Measurements from ENCODE around the gene TNIK. TPM values are rescaled to one million over a fixed set of nuclear protein-coding genes. Genes with fewer than 3 reads are reported as not detected.

Gene TNIK
- total and polyA plus RNA-seq, 10 of the 15 experiments (the other 5 are each of a cell fraction or from before 2014, with no cell fraction given): 13.9 to 74.3 (median 48.2) TPM

DNA sequence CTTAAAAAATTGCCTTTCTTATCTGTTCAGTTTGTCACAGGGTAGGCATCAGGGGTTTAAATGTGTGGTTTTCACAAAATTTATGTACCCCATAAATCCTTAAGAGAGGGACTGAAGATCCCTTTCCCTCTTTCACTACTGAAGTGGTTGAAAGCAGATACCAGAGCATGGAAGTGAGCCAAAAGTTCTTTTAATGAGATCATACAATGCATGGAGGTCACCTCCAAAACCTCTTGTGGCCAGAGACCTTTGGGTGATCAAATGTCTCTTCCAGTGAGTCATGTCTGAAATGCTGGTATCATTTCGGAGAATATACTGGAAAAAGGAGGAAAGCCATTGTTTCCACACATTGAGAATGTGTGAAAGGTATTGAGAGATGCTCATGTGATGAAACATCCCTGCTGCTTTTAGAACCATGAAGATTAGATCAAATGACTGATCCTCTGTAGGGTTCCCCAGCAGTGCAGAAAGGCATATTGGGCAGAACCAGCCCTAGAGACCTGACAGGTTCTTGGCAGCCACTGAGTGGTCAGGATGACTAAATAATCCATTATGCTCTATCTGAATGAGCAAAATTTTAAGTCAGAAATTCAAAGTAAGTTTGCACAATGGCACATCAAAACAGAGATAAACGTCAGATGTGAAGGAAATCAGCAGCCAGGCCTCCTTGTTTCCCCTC, 267.9 kb downstream of the TNIK start:
- Histone ChIP-seq H3K27me3 (replicated peaks in 1 of 2; ENCODE audit: control insufficient read depth in 2 of 2, insufficient read depth in 2 of 2, low read length in 1 of 2) (no peaks in the 10 kb centered on the region), H3K4me3 (no peak overlapping the region), H3K4me1 (ENCODE audit: control insufficient read depth, insufficient read depth, low read length) (peaks cover 13% of the 10 kb centered on the region), H3K36me3 (ENCODE audit: control insufficient read depth in 2 of 2, insufficient read depth in 2 of 2, low read length in 1 of 2) (peaks cover 0 to 28% of the 10 kb centered on the region in 2 experiments), H4K20me1 (ENCODE audit: control insufficient read depth, insufficient read depth) (no peaks in the 10 kb centered on the region), H3K9me3 (replicated peaks; ENCODE audit: control insufficient read depth, insufficient read depth, low read length) (no peaks in the 10 kb centered on the region; the same call in 2 of the 3 replicates), H3K27ac (ENCODE audit: control insufficient read depth, insufficient read depth) (no peak overlapping the region), H2AFZ (ENCODE audit: control insufficient read depth, low read depth, low read length) (no peak overlapping the region), H3K4me2 (ENCODE audit: control insufficient read depth, insufficient read depth) (no peak overlapping the region), H3K79me2 (ENCODE audit: control insufficient read depth, insufficient read depth, low read length) (peaks cover 7% of the 10 kb centered on the region), H3K9ac (ENCODE audit: control insufficient read depth, insufficient read depth, low read length) (no peak overlapping the region)
- ChIA-PET CTCF (interaction anchor here (1.8 kb wide), 1 partner anchor 15 kb away, joined by 4 read pairs; no protein-coding TSS in a partner anchor), POLR2A (interaction anchor here (1.1 kb wide), 1 partner anchor 51 kb away, joined by 7 read pairs; no protein-coding TSS in a partner anchor), SMC1A (ENCODE audit: uncharacterized antibody, unreplicated experiment) (interaction anchor here (1.0 to 5.0 kb wide), 6 partner anchors 14 to 269 kb away, joined by 4 to 33 read pairs (median 4); no protein-coding TSS in a partner anchor), RAD21 (ENCODE audit: unreplicated experiment) (no interaction called here)
- intact Hi-C loops (cut with micrococcal nuclease; ENCODE audit: unreplicated experiment) (no loop called here), in situ Hi-C loops (cut with MboI) (no loop called here)
- no peak for ATAC-seq
- no peak for DNase-seq (ENCODE audit: low read depth, low spot score)
- 98% methylated on average over 2 of the region's 2 CpGs for WGBS (ENCODE audit: insufficient coverage, insufficient replicate concordance, low lambda C conversion rate, missing lambda C conversion rate)
- FAIRE-seq: no peak
- TF ChIP-seq, protein P1, sequence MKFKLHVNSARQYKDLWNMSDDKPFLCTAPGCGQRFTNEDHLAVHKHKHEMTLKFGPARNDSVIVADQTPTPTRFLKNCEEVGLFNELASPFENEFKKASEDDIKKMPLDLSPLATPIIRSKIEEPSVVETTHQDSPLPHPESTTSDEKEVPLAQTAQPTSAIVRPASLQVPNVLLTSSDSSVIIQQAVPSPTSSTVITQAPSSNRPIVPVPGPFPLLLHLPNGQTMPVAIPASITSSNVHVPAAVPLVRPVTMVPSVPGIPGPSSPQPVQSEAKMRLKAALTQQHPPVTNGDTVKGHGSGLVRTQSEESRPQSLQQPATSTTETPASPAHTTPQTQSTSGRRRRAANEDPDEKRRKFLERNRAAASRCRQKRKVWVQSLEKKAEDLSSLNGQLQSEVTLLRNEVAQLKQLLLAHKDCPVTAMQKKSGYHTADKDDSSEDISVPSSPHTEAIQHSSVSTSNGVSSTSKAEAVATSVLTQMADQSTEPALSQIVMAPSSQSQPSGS (IDR thresholded peaks at IDR 0.05; ENCODE audit: low read length): 0 out of 2 replicates have a peak, but pooled peaks have one; percentile 42
- TF ChIP-seq EED (IDR thresholded peaks at IDR 0.05; ENCODE audit: low read depth) (peak; percentile 48; the same call in 1 of the 2 replicates), RUNX3 (IDR thresholded peaks at IDR 0.05; ENCODE audit: low read length) (peak; percentile 52; the same call in 1 of the 2 replicates), NFIC (IDR thresholded peaks at IDR 0.05; ENCODE audit: low read depth, low read length) (peak; percentile 47; the same call in 1 of the 2 replicates)
- TF ChIP-seq, protein P2, sequence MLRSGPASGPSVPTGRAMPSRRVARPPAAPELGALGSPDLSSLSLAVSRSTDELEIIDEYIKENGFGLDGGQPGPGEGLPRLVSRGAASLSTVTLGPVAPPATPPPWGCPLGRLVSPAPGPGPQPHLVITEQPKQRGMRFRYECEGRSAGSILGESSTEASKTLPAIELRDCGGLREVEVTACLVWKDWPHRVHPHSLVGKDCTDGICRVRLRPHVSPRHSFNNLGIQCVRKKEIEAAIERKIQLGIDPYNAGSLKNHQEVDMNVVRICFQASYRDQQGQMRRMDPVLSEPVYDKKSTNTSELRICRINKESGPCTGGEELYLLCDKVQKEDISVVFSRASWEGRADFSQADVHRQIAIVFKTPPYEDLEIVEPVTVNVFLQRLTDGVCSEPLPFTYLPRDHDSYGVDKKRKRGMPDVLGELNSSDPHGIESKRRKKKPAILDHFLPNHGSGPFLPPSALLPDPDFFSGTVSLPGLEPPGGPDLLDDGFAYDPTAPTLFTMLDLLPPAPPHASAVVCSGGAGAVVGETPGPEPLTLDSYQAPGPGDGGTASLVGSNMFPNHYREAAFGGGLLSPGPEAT (IDR thresholded peaks at IDR 0.05; ENCODE audit: low read depth): no peak
- BruUV-seq (replicated peaks): no TSS peak

Measured in GM12878 (cell line).